Retinal pigment epithelial cell (primary cell): ENCODE data around the gene SRSF8.
A peak's percentile ranks its signal among the peaks of the same experiment; 100 is the strongest.

ENCODE experiments used
- DNase-seq: peaks from one replicate; pipeline ENCODE4 v3.0.0-alpha.2; 2010; ENCODE audit warnings: low read depth
- H3K4me3 ChIP-seq: 2 replicates; pipeline ENCODE4 v1.5.1; 2011; ENCODE audit warnings: mild to moderate bottlenecking, low read length, control low read depth, moderate library complexity
- CTCF ChIP-seq: conservative IDR thresholded peaks from 2 replicates; pipeline ENCODE4 v1.5.1; 2011; ENCODE audit warnings: low read depth, low read length, control low read depth, inconsistent platforms

Gene SRSF8

DNA sequence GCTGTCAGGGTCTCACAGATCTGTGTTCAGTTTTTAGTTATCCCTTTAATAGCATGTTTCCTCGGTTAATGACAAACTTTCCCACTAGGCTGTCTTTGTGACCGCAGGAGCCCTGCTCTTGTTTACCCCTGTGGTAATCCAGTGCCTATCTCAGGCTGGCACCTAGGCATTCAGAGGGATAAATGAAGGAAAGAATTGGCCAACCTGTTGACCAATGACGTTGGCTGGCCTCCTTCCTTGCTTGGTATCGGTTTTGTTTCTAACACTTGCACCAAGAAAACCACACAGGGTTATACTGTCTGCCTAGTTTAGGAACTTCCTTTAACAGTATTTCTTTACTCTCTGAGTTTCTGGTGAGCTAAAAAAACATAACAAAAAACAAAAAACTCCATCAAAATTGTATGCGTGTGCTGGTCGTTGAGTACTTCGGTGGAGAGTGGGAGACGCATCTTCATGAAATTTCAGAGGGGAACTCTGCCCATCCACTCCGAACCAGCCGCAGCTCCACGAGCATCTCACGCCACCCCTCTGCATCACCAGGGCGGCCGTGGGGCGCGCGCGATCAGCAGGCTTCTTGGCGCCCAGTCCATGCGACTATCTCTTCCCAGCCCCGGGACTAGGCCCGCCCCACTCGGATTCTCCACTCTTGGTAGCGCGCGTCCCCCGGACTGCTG lies 22.4 kb downstream of the SRSF8 start:
- TF ChIP-seq CTCF = no peak
- peak; percentile 96 for DNase-seq
- peak overlapping the region; percentile 57 for H3K4me3 ChIP-seq

- DNase-seq = no peak
- H3K4me3 ChIP-seq = peak within 1 kb of the TSS; percentile 69
- peak; percentile 16 for TF ChIP-seq CTCF
Measured at GRCh38 chr11:95089620-95090542, 23.2 kb downstream of the SRSF8 start, which contains the start of gene ENDOD1. Gene ENDOD1 (plus strand): TSS chr11:95089846. CDS start chr11:95089928, 82 bp downstream.

GRCh38 chr11:95091663-95092180 lies 25.0 kb downstream of the SRSF8 start:
- H3K4me3 ChIP-seq = no peak overlapping the region
- no peak for TF ChIP-seq CTCF
- DNase-seq = no peak

- DNase-seq = no peak
Measured at GRCh38 chr11:95092549-95093324, 26.0 kb downstream of the SRSF8 start.

GRCh38 chr11:95093548-95093947 lies 26.8 kb downstream of the SRSF8 start:
- no peak for DNase-seq
- H3K4me3 ChIP-seq = no peak overlapping the region
- no peak for TF ChIP-seq CTCF

More at GRCh38 chr11:95092549-95093324, 26.0 kb downstream of the SRSF8 start:
- no peak overlapping the region for H3K4me3 ChIP-seq
- peak; percentile 76 for TF ChIP-seq CTCF

DNA sequence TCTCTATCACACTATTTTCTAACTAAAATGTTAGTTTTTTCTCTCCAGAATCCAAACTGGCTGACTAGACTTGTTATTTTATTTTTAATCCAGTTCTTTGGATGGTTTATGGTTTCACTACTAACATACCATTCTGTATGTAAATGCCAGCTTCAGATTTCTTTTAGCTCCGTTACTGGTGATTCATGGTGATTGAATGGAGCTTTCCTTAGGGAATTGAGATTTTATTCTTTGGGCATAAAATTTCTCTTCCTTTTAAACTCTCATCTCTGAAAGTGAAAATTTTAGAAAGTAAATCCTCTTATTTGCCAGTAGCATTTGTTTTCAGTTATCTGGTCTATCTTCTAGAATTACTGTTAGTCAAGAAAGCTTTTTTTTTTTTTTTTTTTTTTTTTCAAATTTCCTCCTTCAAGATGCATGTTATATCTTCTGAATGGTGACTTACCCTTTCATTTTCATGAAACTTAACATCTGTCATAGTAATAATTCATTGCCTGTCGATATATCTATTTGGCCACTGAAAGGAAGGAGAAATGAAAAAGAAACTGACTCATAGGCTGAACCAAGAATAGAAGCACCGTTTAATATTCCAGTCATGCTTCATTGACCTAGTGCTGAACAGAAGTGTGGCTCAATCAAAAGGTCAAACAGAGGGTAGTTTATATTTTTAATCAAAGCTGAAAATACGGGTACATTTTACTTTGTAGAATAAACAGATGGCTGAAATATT lies 29.3 kb downstream of the SRSF8 start:
- TF ChIP-seq CTCF = no peak
- peak; percentile 37 for DNase-seq
- H3K4me3 ChIP-seq = no peak overlapping the region
